Glutamatergic neuron (in vitro differentiated cells): Measurements from ENCODE around the gene SIL1. TPM values are rescaled to one million over a fixed set of nuclear protein-coding genes. Genes with fewer than 3 reads are reported as not detected.

ENCODE experiments used
- DNase-seq: peaks from one replicate; pipeline ENCODE4 v3.0.0; 2022
- H3K27ac Mint-ChIP-seq: one replicate; pipeline ENCODE4 v1.8.0; 2020; ENCODE audit warnings: mild to moderate bottlenecking, mixed read lengths, inconsistent platforms; ENCODE audit not compliant: unreplicated experiment
- H3K27me3 Mint-ChIP-seq: one replicate; pipeline ENCODE4 v1.8.0; 2020; ENCODE audit warnings: mild to moderate bottlenecking, moderate library complexity, mixed read lengths, inconsistent platforms; ENCODE audit not compliant: unreplicated experiment
- H3K36me3 Mint-ChIP-seq: one replicate; pipeline ENCODE4 v1.8.0; 2020; ENCODE audit warnings: mild to moderate bottlenecking, mixed read lengths, inconsistent platforms; ENCODE audit not compliant: unreplicated experiment
- H3K4me1 Mint-ChIP-seq: one replicate; pipeline ENCODE4 v1.8.0; 2020; ENCODE audit warnings: mild to moderate bottlenecking, low read depth, mixed read lengths, inconsistent platforms; ENCODE audit not compliant: unreplicated experiment
- H3K4me3 Mint-ChIP-seq: one replicate; pipeline ENCODE4 v1.8.0; 2020; ENCODE audit warnings: mild to moderate bottlenecking, mixed read lengths, inconsistent platforms; ENCODE audit not compliant: unreplicated experiment
- H3K9me3 Mint-ChIP-seq: one replicate; pipeline ENCODE4 v1.8.0; 2020; ENCODE audit warnings: mild to moderate bottlenecking, moderate library complexity, mixed read lengths, inconsistent platforms; ENCODE audit not compliant: unreplicated experiment
- CTCF ChIP-seq: fragments of 200-600 bp; sonication (generic); IDR thresholded peaks from one replicate; pipeline ENCODE4 v1.5.0; 2021; ENCODE audit not compliant: partially characterized antibody, unreplicated experiment
- total RNA-seq: library from RNA; stranded (reverse); fragmentation: NEBNext Ultra II Directional; extraction: Animal tissue kit (Norgen Biotek cat#: 25700); gene quantifications from one replicate; pipeline ENCODE4 v1.2.1, GENCODE V29; 2021; ENCODE audit not compliant: unreplicated experiment

The SIL1 gene
- total RNA-seq, 1 donor from 2014 or later = 15.9 TPM

GRCh38 chr5:138980441-138980840 lies 217.7 kb downstream of the SIL1 start:
- peaks cover 8% of the 10 kb centered on the region for H3K4me1 Mint-ChIP-seq
- TF ChIP-seq CTCF = no peak
- DNase-seq = no peak
- peaks cover 4% of the 10 kb centered on the region for H3K27me3 Mint-ChIP-seq
- H3K36me3 Mint-ChIP-seq = peaks cover 4% of the 10 kb centered on the region
- no peaks in the 10 kb centered on the region for H3K9me3 Mint-ChIP-seq
- no peak overlapping the region for H3K4me3 Mint-ChIP-seq
- no peak overlapping the region for H3K27ac Mint-ChIP-seq

GRCh38 chr5:138979684-138980280 lies 218.4 kb downstream of the SIL1 start:
- no peak for TF ChIP-seq CTCF
- Mint-ChIP-seq H3K4me3 (no peak overlapping the region), H3K27me3 (peaks cover 4% of the 10 kb centered on the region), H3K27ac (no peak overlapping the region), H3K9me3 (no peaks in the 10 kb centered on the region), H3K36me3 (peaks cover 4% of the 10 kb centered on the region), H3K4me1 (peaks cover 5% of the 10 kb centered on the region)
- DNase-seq = no peak

GRCh38 chr5:138978581-138978980 lies 219.6 kb downstream of the SIL1 start:
- H3K27me3 Mint-ChIP-seq = peaks cover 4% of the 10 kb centered on the region
- peaks cover 2% of the 10 kb centered on the region for H3K9me3 Mint-ChIP-seq
- no peak overlapping the region for H3K27ac Mint-ChIP-seq
- peaks cover 4% of the 10 kb centered on the region for H3K36me3 Mint-ChIP-seq
- DNase-seq = no peak
- TF ChIP-seq CTCF = no peak
- H3K4me1 Mint-ChIP-seq = peaks cover 12% of the 10 kb centered on the region
- H3K4me3 Mint-ChIP-seq = no peak overlapping the region

- TF ChIP-seq CTCF = no peak
- no peak overlapping the region for H3K4me3 Mint-ChIP-seq
- H3K27ac Mint-ChIP-seq = no peak overlapping the region
- H3K27me3 Mint-ChIP-seq = peaks cover 4% of the 10 kb centered on the region
- peaks cover 2% of the 10 kb centered on the region for H3K9me3 Mint-ChIP-seq
- H3K4me1 Mint-ChIP-seq = peaks cover 12% of the 10 kb centered on the region
- no peak for DNase-seq
- H3K36me3 Mint-ChIP-seq = peaks cover 4% of the 10 kb centered on the region
These were observed 220.1 kb downstream of the SIL1 start for GRCh38 chr5:138978080-138978479.

- Mint-ChIP-seq H3K9me3 (peaks cover 8% of the 10 kb centered on the region), H3K27ac (no peak overlapping the region), H3K36me3 (peaks cover 4% of the 10 kb centered on the region), H3K4me3 (no peak overlapping the region), H3K27me3 (no peaks in the 10 kb centered on the region), H3K4me1 (peaks cover 30% of the 10 kb centered on the region)
- DNase-seq = no peak
- TF ChIP-seq CTCF = no peak
These were observed 222.9 kb downstream of the SIL1 start for GRCh38 chr5:138975098-138975847.
